BJ (cell line): Measurements from ENCODE around the gene PARP11. TPM values are rescaled to one million over a fixed set of nuclear protein-coding genes. Genes with fewer than 3 reads are reported as not detected.

Experiments
- CTCF ChIA-PET: fragments of 350-600 bp; formaldehyde crosslinking; extraction: SDS; loops from one replicate; lab custom pipeline; 2021; ENCODE audit warnings: antibody characterized with exemption, inconsistent platforms; lab: Yijun Ruan, JAX
- POLR2A ChIA-PET: fragments of 300-600 bp; sonication (Branson Sonifier 250); formaldehyde crosslinking; extraction: SDS; loops from one replicate; lab custom pipeline; 2021; ENCODE audit warnings: antibody characterized with exemption; lab: Charles Lee
- DNase-seq: peaks from one replicate; pipeline ENCODE4 v3.0.0-alpha.2; 2011; ENCODE audit warnings: low read depth
- H3K27me3 ChIP-seq: 2 replicates; pipeline ENCODE4 v1.6.0; 2011; ENCODE audit warnings: low read length; ENCODE audit not compliant: control insufficient read depth, insufficient read depth
- H3K36me3 ChIP-seq: 2 replicates; pipeline ENCODE4 v1.5.1; 2011; ENCODE audit warnings: low read length; ENCODE audit not compliant: control insufficient read depth, insufficient read depth
- H3K4me3 ChIP-seq: 2 replicates; pipeline ENCODE4 v1.5.1; 2011; ENCODE audit warnings: low read depth, mild to moderate bottlenecking, control low read depth, low read length
- polyA minus RNA-seq: library from RNA; depleted of rRNA, polyadenylated mRNA; stranded (reverse); fragments of >200 nt; gene quantifications from 2 replicates; pipeline ENCODE4 v1.2.3, GENCODE V29; 2011; rRNA and poly(A)+ RNA removed
- polyA plus RNA-seq: library from polyadenylated mRNA; depleted of rRNA; stranded (reverse); fragments of >200 nt; gene quantifications from 2 replicates; pipeline ENCODE4 v1.2.3, GENCODE V29; 2011; rRNA removed
- TF ChIP-seq, protein P1 (sequence below): IDR thresholded peaks from 2 replicates; pipeline ENCODE4 v1.5.1; 2011; ENCODE audit warnings: low read depth, mild to moderate bottlenecking, control low read depth, inconsistent platforms, low read length, moderate library complexity; ENCODE audit not compliant: insufficient read depth

PARP11 gene, protein sequence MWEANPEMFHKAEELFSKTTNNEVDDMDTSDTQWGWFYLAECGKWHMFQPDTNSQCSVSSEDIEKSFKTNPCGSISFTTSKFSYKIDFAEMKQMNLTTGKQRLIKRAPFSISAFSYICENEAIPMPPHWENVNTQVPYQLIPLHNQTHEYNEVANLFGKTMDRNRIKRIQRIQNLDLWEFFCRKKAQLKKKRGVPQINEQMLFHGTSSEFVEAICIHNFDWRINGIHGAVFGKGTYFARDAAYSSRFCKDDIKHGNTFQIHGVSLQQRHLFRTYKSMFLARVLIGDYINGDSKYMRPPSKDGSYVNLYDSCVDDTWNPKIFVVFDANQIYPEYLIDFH
- polyA plus RNA-seq = 3.4 and 7.0 TPM in 2 replicates
- polyA minus RNA-seq = 2.1 and 3.1 TPM in 2 replicates

DNA sequence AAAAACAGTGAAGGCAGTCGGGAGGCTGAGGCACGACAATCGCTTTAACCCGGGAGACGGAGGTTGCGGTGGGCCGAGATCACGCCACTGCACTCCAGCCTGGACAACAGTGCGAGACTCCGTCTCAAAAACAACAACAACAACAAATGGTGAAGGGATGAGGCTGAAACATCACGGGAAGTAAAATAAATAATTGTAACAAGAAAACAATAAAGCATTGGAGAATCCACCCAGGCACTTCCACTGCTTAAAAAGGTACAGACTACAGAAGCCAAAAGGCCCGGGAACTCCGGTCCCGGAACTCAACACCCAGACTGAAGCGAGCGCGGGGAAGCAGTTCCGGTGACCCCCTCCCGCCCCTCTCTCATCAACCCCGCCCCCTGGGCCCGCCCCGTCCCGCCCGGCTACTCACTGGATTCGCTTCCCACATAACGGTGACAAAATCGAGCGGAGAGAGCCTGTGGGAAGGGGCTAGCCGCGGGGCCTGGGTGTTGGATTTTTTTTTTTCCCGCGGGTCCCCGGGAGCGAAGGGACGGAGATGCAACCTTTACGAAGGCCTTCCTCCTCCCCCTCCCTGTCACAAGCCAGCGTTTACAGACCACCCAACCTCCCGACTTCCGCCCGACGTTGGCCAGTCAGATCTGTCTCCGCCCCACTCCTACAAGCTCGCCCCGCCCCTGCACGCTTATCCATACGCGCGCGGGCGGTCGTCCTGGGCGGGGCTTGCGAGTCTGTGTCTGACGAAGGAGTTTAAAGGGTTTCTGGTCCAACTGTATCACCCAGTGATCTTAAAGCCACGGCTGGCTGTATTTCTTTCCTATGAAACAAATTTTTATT is at the start of gene PARP11:
PARP11 (minus strand) TSS at position 600 of the 837 bp plus-strand sequence; CDS start at position 430, 170 bp downstream.
- ChIA-PET POLR2A (interaction anchor here (0.6 kb wide), 2 partner anchors 252 to 600 kb away, joined by 3 to 4 read pairs; no protein-coding TSS in a partner anchor), CTCF (interaction anchor here (1.1 to 1.5 kb wide), 2 partner anchors 13 to 404 kb away, joined by 4 to 5 read pairs; no protein-coding TSS in a partner anchor)
- TF ChIP-seq, protein P1, sequence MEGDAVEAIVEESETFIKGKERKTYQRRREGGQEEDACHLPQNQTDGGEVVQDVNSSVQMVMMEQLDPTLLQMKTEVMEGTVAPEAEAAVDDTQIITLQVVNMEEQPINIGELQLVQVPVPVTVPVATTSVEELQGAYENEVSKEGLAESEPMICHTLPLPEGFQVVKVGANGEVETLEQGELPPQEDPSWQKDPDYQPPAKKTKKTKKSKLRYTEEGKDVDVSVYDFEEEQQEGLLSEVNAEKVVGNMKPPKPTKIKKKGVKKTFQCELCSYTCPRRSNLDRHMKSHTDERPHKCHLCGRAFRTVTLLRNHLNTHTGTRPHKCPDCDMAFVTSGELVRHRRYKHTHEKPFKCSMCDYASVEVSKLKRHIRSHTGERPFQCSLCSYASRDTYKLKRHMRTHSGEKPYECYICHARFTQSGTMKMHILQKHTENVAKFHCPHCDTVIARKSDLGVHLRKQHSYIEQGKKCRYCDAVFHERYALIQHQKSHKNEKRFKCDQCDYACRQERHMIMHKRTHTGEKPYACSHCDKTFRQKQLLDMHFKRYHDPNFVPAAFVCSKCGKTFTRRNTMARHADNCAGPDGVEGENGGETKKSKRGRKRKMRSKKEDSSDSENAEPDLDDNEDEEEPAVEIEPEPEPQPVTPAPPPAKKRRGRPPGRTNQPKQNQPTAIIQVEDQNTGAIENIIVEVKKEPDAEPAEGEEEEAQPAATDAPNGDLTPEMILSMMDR = no peak
- Histone ChIP-seq H3K4me3 (peak within 1 kb of the TSS; percentile 65), H3K36me3 (no peaks in the 10 kb centered on the region), H3K27me3 (no peaks in the 10 kb centered on the region)
- DNase-seq = peak; percentile 79

DNA sequence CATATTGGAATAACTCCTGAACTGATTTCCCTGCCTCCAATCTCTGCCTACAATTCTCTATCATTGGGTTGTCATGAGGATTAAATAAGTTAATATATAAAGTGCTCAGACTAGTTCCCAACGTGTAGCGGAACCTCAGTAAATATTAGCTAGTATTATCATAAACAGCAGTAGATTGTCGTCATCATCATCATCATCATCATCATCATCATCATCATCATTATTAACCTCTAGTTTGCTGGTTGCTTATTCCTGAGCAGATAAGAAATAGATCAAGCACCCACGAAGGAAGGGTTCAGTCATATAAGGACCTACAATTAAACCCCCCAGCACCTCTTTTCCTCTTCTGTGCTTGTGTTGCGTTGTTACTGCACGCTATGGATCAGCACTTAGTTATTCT is 48.8 kb upstream of the PARP11 start:
- Histone ChIP-seq H3K27me3 (no peaks in the 10 kb centered on the region; the same call in 1 of the 2 replicates), H3K4me3 (no peak overlapping the region), H3K36me3 (no peaks in the 10 kb centered on the region)
- ChIA-PET POLR2A (no interaction called here), CTCF (interaction anchor here (0.7 kb wide), 1 partner anchor 33 kb away, joined by 3 read pairs; no protein-coding TSS in a partner anchor)
- TF ChIP-seq, protein P1 = no peak
- DNase-seq = no peak

DNA sequence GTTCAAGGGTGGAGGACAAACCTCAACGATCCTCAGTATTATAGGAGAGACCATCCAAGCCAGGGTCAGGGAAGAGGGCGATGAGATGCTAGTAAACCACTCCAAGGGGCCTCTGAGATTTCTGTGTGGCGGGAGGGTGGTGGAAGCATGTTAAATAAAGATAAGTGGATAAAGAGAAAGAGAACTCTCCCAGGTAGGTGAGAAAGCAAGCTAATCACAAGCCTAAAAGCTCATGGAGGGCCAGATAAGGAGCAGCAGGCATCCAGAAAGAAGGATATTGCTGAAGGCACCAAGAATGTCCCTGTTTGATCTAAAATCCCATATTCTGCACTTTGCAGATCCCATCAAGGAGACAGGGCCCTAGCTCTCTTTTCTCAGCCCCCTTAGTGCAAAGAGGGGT is 48.3 kb upstream of the PARP11 start:
- Histone ChIP-seq H3K36me3 (no peaks in the 10 kb centered on the region), H3K27me3 (no peaks in the 10 kb centered on the region; the same call in 1 of the 2 replicates), H3K4me3 (no peak overlapping the region)
- no peak for DNase-seq
- TF ChIP-seq, protein P1 = no peak
- CTCF ChIA-PET = interaction anchor here (0.7 kb wide), 1 partner anchor 33 kb away, joined by 3 read pairs; no protein-coding TSS in a partner anchor
- POLR2A ChIA-PET = no interaction called here

DNA sequence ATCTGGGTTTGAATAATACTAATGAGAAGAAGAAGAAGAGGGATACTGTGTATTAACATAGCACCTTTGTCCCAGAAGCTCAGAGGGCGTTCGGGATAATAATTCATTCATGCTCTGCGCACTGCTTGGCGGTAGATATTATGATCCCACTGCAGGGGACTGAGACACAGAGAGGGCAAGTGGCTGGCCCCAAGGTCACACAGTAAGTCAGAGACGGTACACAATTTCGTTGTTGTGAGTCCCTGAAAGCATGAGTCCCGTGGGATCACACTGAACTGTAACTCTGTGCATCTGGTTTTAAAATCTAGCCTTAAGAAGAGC is 47.9 kb upstream of the PARP11 start:
- H3K4me3 ChIP-seq = no peak overlapping the region
- CTCF ChIA-PET = no interaction called here
- TF ChIP-seq, protein P1 = no peak
- POLR2A ChIA-PET = no interaction called here
- no peaks in the 10 kb centered on the region; the same call in 1 of the 2 replicates for H3K27me3 ChIP-seq
- H3K36me3 ChIP-seq = no peaks in the 10 kb centered on the region
- no peak for DNase-seq
